GM19467 (cell line): ENCODE data around the gene CORO1C.
"Not testable (repeated sequence)": the region's sequence is repeated elsewhere in the genome, so short reads cannot be mapped to it uniquely, and the experiment has no call there.

Experiments used
- ATAC-seq: cut with Tn5 transposase; IDR thresholded peaks from one replicate; pipeline ENCODE4 v1.9.1; 2021; ENCODE audit warnings: mild to moderate bottlenecking, moderate library complexity; ENCODE audit not compliant: unreplicated experiment

CORO1C gene

GRCh38 chr12:108731105-108731865 lies at the start of gene CORO1C:
Gene CORO1C, minus strand, starts transcription at chr12:108731518. Its CDS starts 30,200 bp downstream, at chr12:108701318.
- peak; percentile 72 for ATAC-seq

- no peak for ATAC-seq
Observed at GRCh38 chr12:108779998-108780688, 48.8 kb upstream of the CORO1C start.

- ATAC-seq, result no peak
Observed at GRCh38 chr12:108778053-108778452, 46.7 kb upstream of the CORO1C start.

DNA sequence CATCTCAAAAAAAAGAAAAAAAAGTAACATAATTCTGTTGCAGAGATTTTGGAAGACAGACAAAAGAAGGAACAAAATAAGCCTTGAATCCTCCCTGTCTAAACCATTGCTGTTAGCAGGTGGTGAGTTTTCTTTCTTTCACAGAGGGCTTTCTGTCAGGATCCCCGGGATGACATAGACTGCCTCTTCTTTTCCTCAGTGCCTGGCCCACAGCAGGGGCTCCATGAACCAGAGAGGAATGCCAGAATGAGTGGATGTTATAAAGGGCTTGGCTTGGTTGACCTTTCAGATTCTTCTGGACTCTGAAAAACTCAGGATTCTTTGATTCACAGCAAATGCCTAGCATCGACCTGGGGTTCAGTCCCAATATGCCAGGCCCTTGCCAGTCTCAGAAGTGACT lies 45.8 kb upstream of the CORO1C start:
- ATAC-seq, result no peak

DNA sequence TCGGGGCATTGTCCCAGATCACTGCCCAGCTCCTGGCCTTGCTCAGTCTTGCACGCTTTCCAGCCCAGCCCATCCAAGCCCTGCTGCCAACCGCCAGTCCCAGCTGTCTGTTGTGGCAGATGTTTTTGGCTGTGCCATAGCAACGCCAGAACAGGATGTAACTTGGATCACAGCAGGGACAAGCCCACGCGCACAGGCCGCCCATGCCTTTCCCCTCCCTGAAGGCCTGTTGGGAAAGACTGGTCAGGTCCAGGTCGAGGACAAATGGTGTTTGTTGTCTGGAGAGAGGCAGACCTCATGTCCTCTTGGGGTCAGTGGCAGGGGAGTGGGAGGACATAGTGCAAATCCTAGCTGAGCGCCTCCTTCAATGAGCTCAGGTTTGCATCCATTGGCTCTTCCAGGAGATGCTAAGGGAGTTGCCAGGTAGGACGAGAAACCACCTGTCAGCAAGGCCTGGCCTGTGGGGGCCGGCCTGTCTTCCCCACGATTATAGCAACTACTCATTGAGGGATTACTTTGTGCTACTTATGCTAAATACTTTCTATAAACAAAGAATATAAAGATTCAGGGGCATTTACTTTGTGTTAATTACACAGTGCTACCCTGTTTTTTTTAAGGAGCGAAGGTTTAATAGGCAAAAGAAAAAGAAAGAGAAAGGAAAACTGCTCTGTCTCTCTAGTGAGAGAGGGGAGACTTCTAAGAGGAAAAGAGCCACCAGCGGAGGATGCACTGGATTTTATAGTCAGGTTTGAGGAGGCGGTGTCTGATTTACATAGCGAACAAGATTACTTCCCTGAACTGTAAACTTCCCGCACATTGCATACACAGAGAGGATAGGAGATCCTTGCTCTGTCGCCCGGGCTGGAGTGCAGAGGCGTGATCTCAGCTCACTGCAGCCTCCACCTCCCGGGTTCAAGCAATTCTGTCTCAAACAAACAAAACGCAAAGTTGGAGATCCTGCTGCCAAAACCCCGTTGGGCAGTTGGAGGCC lies 42.8 kb upstream of the CORO1C start:
- ATAC-seq, result no peak

- no peak for ATAC-seq
Observed at GRCh38 chr12:108772891-108773797, 41.8 kb upstream of the CORO1C start.

GRCh38 chr12:108772247-108772646 lies 40.9 kb upstream of the CORO1C start:
- ATAC-seq, result no peak

DNA sequence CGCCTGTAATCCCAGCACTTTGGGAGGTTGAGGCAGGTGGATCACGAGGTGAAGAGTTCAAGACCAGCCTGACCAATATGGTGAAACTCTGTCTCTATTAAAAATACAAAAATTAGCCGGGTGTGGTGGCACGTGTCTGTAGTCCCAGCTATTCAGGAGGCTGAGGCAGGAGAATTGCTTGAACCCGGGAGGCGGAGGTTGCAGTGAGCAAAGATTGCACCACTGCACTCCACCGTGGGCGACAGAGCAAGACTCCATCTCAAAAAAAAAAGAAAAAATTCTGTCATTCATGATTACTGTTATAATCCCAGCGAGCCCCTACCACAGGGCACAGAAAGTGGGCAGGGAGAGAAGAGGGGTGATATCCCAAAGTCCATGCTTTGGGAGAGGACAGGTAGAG lies 40.5 kb upstream of the CORO1C start:
- ATAC-seq, result not testable (repeated sequence)

- ATAC-seq, result no peak
Observed at GRCh38 chr12:108770963-108771362, 39.6 kb upstream of the CORO1C start.

- no peak for ATAC-seq
Observed at GRCh38 chr12:108770269-108770829, 39.0 kb upstream of the CORO1C start.

GRCh38 chr12:108768591-108769500 lies 37.5 kb upstream of the CORO1C start:
- ATAC-seq, result no peak

- no peak for ATAC-seq
Observed at GRCh38 chr12:108766294-108766693, 35.0 kb upstream of the CORO1C start.

DNA sequence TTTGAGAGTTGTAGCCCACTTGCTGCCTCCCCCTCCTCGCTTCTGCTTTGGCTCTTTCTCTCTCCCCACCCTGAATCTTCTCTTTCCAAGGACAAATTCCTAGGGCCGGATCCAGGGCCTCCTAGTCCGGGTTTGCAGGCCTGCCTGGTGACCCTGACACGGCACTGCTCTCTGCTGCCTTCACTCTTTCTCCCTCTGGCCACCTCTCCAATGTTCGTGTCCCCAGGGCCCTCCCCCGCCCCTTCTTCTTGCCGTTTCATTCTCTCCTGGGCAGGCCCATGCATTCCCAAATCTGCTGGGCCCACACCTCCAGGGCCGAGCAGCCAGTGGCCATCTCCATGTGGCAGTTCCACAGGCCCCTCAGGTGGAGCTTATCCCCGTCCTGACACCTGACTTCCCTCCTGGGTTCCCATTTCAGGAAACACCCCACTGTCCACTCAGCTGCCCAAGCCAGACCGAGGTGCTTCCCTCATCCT lies 34.0 kb upstream of the CORO1C start:
- ATAC-seq, result no peak

DNA sequence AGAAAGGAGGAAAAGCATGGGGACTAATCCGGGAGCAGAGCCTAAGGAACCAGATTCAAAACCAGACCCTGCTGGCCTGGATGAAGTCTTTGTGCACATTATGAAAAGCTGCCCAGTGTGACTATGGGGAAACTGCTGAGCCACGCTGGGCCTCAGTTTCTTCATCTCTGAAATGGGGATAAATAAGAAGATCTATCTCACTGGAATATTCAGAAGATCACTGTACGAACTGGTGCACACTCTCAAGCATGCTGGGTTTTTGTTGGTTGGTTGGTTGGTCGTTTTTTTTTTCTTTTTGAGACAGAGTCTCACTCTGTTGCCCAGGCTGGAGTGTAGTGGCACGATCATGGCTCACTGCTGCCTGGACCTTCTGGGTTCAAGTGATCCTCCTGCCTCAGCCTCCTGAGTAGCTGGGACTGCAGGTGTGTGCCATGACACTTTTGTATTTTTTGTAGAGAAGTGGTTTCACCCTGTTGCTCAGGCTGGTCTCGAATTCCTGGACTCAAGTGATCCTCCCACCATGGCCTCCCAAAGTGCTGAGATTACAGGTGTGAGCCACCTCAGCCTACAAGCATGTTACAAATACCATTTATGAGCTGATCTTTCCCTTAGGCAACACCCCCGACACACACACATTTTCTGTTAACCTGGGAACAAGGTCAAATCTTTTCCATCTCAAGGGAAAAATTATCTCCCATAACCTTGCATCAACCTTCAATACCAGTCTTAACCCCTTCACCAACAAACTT lies 33.4 kb upstream of the CORO1C start:
- no peak for ATAC-seq

GRCh38 chr12:108761226-108761625 lies 29.9 kb upstream of the CORO1C start:
- no peak for ATAC-seq

DNA sequence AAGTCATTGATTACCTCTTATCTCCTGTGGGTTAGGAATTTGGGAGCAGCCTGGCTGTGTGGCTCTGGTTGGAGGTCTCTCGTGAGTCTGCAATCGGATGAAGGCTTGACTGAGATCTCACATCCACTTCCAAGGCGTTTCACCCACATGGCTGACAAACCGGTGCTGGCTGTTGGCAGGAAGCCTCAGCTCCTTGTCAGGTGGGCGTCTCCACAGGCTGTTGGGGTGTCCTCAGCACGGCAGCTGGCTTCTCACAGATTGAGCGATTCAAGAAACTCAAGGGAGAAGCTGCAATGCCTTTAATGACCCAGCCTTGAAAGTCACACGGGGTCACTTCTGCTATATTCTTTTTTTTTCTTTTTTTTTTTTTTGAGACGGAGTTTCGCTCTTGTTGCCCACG lies 28.6 kb upstream of the CORO1C start:
- ATAC-seq, result no peak

- no peak for ATAC-seq
Observed at GRCh38 chr12:108757856-108758255, 26.5 kb upstream of the CORO1C start.

- no peak for ATAC-seq
Observed at GRCh38 chr12:108756421-108756820, 25.1 kb upstream of the CORO1C start.
